SK-MEL-5 (cell line): Measurements from ENCODE around the gene CBX8. TPM values are rescaled to one million over a fixed set of nuclear protein-coding genes. Genes with fewer than 3 reads are reported as not detected.

Experiments
- DNase-seq: peaks from one replicate; pipeline ENCODE4 v3.0.0-alpha.2; 2016; ENCODE audit warnings: low read depth, low spot score
- in situ Hi-C: cut with HindIII; loops from 2 replicates; pipeline ENCODE4 v1.10.0; 2016; ENCODE audit warnings: low sequenced_read_pairs, high pct_unique_total_duplicates, low pct_unique_long_range_greater_than_20kb
- total RNA-seq: library from RNA; depleted of rRNA; stranded (reverse); fragments of >200 nt; shearing (Covaris generic); gene quantifications from 2 replicates; pipeline ENCODE4 v1.2.3, GENCODE V29; 2014

CBX8 gene
- total RNA-seq, 1 experiment from 2014 or later: 34.4 TPM

DNA sequence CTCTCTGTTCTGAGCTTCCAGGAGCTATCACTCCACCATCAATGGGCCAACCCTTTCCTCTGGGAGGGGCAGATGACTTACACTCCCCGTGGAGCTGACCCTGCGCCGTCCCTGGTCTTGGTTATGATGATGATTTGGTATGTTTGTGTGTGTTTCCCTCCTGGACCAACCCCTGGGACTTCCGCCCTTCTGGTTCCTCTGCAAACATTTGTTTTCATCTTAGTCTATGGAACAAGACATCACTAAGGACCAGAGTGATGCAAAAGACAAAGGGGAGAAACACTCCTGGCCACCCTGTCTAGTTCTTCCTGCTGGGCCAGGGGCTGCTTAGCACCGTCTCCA is 28.7 kb upstream of the CBX8 start:
- in situ Hi-C loops: no loop called here
- DNase-seq: no peak

DNA sequence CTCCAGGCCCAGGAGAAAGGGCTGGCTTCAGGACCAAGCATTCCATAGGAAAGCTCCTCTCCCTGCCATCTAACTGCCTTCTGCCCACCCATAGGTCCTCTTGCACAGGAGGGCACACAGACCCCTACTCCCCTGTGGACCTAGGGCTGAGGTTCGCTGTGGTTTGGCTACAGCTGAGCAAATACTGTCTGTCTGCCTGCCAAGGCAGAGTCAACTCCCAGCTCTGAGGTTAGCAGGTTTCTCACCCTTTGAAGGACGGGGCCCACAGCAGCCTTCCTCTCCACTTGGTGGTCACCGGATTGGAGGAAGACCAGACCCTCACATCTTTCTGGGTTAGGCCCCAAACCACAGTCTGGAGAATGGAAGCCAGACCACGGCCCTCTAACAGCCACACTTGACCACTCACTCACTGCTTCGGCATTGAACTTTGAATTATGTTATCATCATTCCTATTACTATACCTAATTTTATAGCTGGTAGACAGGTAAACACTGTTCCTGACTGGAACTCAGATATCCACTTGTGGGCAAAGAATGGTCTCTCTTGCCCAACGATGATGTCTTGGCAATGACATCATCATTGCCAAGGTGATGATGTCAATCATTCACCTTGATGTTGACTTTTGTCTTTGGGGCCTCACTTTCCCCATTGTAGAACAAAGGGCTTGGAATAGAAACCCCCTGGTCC is 28.2 kb upstream of the CBX8 start:
- in situ Hi-C loops: no loop called here
- no peak for DNase-seq

DNA sequence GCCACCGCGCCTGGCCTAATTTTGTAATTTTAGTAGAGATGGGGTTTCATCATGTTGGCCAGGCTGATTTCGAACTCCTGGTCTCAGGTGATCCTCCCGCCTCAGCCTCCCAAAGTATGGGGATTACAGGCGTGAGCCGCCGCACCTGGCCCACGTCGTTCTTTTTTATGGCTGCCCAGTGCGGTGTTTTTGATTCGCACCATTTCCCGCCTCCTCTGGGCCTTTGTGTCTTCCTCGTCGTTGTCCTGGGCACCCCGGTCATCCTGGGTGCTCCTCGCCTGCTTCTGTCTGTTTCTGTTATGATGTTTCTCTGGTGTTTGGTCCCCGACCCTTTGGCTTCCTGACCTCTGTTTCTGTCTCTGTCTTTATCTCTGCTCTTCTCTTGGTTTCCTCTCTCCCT is 27.4 kb upstream of the CBX8 start:
- in situ Hi-C loops: no loop called here
- DNase-seq: no peak

DNA sequence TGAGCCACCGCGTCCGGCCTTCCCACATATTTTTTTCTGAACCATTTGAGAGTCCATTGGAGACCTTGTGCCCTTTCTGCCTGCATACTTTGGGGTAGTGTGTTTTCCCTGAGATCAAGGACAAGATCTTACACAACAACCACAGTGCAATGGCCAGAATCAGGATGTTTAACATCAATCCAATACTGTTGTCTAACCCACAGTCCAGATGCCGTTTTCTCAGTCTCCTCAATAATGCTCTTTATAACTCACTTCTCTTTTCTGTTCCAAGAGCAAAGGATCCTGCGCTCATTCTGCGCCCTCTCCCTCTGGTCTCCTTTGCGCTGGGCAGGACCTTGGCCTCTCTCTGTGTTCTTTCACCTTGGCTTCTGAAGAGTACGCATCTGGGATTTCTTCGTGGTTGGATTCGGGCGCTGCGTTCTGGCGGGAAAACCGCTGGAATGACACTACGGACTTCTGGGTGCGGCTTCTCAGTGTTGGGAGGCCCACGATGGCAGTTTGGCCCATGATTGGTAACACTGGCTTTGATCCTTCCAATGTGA is 25.8 kb upstream of the CBX8 start:
- no peak for DNase-seq
- in situ Hi-C loops: no loop called here

DNA sequence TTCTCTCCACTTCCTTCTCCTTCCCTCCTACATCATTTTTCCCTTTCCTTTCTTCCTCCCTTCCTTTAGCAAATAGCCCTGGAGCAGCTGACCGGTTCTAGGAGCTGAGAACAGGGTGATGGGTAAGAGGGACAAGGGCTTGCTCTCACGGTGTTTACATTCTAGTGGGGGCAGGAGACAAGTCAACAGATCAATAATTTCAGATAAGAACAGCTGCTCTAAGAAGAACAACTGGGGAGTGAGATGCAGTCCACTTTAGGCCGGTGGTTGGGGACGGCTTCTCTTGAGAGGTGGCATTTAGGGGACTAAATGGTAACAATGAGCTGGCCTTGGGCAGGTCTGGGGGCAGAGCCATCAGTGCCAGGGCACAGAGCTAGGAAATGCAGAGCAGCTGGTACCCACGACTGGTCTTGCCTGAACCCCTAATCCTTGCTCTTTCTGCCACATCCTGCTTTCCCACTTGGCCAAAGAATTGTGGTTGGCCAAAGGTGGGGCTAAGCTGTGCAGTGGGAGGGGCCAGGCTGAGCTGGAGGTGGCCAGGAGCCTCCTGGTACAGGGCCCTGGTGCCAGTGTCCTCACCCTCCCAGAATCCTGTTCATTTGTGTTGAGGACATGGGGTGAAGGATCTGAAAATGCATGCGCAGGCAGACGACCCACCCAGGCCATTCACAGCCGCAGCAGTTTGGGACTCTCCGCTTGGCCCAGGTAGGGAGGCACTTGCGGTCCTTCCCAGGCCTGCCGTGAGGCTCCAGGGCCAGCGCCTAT is 24.6 kb upstream of the CBX8 start:
- no peak for DNase-seq
- in situ Hi-C loops: no loop called here

DNA sequence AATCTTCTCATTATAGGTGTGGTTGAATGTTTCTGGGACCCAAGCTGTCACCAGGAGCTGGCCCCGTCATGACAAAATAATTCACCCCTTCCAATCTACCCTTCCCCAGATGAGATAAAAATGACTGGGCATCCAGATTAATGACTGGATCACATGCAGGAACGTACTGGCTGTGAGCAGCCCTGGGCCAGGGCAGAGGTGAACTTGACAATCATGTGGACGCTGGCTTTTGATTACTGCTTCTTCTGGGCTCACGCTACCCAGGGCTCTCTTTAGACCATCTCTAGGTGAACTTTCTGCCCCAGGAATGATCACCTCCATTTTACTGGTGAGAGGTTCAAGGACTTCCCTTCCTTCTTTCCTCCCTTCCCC is 24.1 kb upstream of the CBX8 start:
- in situ Hi-C loops: no loop called here
- no peak for DNase-seq

DNA sequence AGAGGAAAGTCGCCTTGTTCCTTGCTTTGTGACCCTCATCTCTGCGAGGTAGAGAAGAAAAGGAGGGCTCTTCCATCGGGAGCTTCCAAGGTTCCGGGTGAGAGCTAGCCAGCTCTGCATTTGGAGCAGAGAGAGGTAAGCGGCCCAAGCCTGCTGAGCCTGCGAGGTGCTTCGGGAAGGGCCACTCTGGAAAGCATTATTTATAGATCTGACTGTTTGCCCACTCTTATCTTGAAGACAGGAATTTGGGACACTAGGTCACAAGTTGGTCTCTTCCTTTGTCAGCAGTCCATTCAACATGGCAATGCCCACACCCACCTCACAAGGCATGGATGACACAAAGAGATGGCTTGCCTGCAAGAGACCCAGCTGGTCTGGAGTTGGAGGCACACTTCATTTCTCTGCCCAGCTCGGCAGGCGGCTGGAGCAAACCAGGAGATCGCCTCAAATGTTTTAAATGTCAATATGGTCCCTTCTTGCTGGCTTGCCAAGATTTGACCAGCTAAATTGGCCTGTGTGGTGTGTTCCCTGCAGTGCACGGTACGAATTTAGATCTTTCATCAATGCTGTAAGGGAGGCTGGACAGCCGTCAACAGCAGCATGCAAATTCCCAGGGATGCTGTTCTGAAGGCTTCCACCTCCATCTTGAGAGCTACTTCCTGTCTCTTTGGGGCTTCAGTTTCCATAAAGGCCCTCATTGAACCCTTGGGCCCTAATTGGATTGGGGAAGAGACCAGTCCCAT is 22.8 kb upstream of the CBX8 start:
- DNase-seq: no peak
- in situ Hi-C loops: no loop called here

DNA sequence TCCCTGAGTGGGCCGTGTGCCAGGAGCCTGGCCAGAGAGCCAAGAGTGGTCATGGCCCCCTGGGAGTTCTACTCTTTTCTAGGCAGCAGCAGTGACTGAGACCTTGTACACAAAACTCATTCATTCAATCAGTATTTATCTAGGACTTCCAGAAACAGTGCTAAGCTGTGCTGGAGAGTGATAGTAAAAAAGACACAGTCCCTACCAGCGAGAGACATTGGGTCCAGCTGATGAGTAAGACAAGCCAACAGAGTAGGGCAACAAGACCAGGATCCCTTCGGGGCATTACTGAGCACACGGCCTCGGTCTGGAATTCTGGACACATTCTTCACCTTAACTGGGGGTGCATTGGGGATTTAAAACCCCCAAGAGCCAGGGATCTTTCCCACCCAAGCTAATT is 22.2 kb upstream of the CBX8 start:
- in situ Hi-C loops: no loop called here
- DNase-seq: no peak

DNA sequence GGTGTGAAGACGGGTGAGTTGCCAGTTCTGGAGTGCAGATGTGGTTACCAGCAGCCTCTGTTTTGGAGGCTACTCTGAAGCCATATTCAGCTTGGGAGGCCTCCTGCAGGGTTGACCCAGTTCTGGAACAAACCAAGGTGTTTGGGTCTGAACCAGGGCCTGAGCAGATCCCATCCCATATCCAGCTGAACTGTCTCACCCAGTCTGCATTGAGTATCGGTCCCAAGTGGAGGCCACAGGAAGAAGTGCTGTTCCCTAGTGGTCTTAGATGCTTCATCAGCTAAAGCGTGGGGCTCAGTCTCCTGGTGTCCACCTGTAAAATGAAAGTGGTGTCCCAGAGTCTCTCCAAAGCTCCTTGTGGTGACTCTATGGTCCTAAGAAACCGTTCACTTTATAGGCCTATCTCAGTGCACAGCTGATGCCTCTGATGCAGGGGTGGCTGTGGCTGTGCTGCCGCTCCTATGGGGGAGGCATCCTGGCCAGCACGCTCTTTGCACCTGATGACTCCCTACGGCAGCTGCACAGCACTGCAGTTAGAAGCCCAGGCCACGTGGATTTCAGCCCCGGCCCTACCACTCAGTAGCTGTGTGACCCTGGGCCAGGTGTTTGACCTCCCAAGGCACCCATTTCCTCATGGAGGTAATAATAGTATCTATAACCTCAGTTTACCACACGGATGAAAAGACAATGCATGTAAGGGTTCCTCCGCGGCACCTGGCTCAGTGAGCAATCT is 21.3 kb upstream of the CBX8 start:
- in situ Hi-C loops: no loop called here
- DNase-seq: no peak

DNA sequence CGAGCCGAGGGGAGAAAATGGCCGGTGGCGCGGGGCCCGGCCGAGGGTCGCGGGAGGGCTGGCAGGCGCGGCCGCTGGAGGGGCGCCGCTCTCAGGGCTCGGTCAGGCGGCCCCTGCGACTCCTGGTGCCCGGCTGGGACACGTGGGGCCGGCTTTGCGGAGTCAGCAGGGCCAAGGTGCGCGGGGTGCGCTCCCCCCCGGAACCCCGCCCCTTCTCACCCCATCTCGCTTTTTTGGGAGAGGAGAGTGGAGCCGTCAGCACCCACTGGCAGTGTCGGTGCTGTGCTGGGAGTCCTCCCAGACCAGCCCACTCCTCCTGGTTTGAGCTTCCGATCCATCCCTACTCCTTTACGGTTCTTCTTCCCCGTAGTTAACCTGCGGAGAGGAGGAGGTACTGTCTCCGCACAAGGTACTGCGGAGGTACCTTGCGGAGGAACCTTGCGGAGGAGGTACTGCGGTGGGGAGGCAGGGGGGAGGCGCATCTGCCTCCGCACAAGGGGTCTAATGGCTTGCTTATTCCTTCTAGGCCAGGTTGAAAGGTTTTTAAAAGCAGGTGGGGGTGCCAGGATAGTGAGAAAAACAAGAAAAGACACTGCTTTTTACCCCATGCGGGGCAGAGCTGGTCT is 19.1 kb upstream of the CBX8 start:
- in situ Hi-C loops: no loop called here
- no peak for DNase-seq

DNA sequence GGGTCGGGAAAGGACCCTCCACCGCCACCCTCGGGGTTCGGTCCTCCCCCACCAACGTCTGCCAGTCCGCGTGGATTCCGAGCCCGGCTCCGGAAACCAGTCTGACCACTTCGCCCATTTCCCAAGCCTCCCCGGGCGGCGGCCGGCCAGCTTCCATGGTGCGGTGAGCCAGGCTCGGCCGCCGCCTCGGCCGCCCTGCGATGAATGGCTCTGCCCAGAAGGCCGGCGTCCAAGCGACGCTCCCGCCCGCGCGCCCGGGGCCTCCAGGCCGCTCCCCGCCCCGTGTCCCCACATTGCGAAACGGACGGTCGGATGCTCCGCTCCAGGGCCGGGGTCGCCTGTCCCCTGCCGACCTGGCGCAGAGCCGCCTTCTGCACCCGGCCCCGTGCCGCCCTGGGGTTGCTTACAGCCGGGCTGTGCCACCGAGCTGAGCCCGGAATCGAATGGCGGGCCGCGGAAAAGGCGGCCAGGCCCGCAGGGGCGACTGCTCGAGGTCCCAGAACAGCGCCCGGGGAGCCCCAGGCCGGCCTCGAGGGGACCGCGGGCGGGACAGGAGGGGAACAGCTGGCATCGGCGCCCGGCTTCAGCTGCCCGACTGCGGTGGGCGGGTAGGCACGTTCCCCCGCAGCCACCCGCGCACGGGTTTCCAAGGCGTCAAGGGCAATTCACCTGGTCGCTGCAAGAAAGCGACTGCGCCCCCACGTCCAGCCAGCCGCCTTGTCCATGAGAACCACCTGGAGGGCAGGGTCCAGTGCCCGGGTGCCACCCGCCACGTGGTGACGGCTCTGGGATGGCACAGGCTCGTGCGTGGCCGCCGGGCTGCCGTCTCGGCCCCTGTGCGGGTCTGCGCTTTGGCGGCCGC is 18.3 kb upstream of the CBX8 start:
- in situ Hi-C loops: no loop called here
- no peak for DNase-seq

DNA sequence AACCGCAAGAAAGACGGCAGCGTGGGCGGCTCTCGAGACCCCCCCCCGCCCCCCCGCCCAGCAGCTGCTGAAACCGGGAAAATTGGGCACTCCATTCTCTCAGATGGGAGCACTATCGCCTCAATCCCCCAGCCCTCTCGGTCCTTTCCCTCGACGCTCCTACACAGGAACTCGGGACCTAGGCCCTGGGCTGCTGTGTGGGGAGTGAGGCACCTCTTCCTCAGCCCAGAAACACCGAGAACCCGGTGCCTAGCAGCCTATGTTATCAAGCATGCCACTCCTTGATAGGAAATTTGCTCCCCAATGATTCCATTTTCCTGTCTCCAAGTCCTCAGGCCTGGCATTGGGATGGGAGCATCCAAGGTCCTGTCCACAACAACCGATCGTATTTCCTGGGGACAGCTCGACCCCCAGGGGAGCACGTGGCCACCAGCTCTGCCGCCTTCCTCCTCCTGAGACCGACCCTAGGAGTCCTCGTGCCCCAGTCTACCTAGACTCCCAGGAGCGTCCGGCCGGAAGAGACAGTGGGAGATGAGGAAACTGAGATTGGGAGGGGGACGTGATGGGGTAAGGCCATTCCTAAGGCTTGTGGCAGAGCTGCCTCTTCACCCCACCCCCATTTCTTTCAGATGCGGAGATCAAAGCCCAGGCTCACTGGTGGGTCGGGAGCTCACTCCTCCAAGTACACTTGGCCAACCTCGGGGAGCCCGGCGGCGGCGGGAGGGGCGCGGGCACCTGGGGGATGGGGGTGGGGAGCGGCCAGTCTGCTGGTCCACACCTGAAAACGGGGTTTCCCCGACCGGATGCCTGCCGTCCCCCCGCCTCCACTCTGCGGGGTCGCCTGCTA is 17.5 kb upstream of the CBX8 start:
- in situ Hi-C loops: no loop called here

DNA sequence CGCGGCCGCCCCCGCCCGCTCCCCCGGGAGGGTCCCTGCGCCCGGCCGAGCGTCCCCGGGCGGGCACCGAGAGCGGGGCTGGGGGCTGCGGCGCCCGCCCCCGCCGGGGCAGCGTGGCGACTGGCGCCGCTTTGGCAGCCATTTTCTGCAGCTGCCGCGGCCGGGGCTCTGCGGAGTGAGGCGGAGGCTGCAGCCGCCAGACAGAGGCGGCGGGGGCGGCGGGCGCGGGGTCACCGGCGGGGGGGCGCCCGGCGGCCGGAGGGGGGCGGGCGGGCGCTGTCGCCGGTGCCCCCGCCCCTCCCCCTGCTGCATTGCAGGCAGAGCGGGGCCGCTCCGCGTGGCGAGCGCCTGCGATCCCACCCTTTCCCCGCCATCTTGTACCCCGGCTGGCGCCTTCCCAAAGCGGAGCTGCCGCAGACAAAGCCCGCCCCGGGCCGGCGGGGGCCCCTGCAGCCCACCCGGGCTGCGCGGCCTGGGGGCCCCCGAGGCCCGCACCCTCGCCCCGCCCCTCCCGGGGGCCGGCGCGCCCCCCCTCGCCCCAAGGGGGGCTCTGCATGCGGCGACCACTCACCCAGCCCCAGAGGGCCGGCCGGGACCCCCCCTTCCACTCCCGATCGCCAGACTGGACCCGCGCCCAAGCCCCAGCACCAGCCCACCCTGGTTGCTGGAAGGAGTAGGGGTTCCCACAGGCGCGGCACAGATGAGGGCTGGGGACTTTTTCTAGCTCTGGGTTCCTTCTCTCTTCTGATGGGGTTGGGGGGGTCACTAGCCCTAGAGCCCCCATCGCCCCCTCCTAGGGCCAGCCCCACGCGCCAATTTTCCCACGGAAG is 16.6 kb upstream of the CBX8 start:
- in situ Hi-C loops: no loop called here
- no peak for DNase-seq

More for the DNA sequence above, 17.5 kb upstream of the CBX8 start:
- DNase-seq: no peak

DNA sequence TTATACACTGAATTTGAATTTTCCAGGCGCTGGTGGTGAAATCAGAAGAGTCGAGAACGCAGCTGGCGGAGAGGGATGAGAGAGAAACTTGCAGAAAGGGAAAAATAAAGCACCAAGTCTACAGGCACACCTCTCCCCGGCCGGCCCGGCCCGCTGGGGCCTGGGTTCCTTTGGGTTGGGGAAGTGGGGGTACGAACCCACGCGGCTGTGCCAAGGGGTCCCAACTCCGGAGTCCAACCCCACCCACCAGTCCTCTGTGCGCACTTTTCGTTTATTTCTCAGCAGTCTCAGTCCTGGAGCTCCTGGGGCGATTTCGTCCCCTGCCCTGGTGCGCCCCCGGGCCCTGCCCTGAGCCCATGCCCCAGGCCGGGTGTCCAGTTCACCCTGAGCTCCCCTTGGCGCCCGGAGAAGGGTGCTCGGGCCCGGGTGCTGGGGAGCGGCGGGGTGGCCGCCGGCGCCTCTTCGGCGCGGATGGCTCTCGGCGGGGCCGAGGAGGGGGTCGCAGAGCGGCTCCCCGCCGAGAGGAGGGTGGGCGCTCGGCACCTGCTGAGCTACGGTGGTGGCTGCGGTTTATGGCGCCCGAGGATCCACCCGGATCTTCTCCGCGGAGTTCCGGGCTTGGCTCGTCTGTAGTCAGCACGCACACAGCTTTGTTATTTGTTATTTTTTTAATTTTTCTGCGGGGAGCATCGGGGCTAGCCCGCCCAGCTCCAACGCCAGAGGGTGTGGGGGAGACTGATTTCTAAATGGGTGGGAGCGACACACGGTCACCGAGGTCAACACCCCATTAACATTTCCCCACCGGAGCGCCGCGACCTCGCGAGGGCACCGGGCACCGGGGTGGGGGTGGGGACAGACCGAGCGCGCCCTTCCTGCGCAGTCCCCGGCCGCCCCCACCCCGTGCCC is 15.7 kb upstream of the CBX8 start:
- DNase-seq: no peak
- in situ Hi-C loops: no loop called here
